Measurements from ENCODE around the gene C4orf36.

C4orf36 gene

GRCh38 chr4:86835677-86836076, 56.5 kb downstream of the C4orf36 start:
- TF ChIP-seq ZFX (IDR thresholded peaks at IDR 0.05) (no peak), CTCF (conservative IDR thresholded peaks at IDR 0.05) (no peak)
- no peak overlapping the region for H3K27ac ChIP-seq

- no peak for TF ChIP-seq CTCF (conservative IDR thresholded peaks at IDR 0.05)
- no peak overlapping the region for H3K27ac ChIP-seq
These were observed 57.3 kb downstream of the C4orf36 start for GRCh38 chr4:86834901-86835300.

GRCh38 chr4:86833615-86834014, 58.6 kb downstream of the C4orf36 start:
- no peak for TF ChIP-seq ZFX (IDR thresholded peaks at IDR 0.05)
- TF ChIP-seq CTCF (conservative IDR thresholded peaks at IDR 0.05) = no peak
- H3K27ac ChIP-seq = no peak overlapping the region

GRCh38 chr4:86831262-86832130, 60.7 kb downstream of the C4orf36 start:
- TF ChIP-seq ZFX (IDR thresholded peaks at IDR 0.05) (no peak), CTCF (conservative IDR thresholded peaks at IDR 0.05) (no peak)
- H3K27ac ChIP-seq = no peak overlapping the region
